Fibroblast of mammary gland (primary cell): ENCODE data around the gene TTC6.

Source experiments
- DNase-seq: peaks from one replicate; pipeline ENCODE4 v3.0.0-alpha.2; 2010; ENCODE audit warnings: low read depth
- H3K4me3 ChIP-seq: 2 replicates; pipeline ENCODE4 v1.5.1; 2011; ENCODE audit warnings: low read depth, mild to moderate bottlenecking, low read length, moderate library complexity; ENCODE audit not compliant: control insufficient read depth
- TF ChIP-seq, protein P1 (sequence below): conservative IDR thresholded peaks from 2 replicates; pipeline ENCODE4 v1.5.1; 2011; ENCODE audit warnings: low read depth, low read length, inconsistent platforms; ENCODE audit not compliant: control insufficient read depth, insufficient read depth

Gene TTC6

DNA sequence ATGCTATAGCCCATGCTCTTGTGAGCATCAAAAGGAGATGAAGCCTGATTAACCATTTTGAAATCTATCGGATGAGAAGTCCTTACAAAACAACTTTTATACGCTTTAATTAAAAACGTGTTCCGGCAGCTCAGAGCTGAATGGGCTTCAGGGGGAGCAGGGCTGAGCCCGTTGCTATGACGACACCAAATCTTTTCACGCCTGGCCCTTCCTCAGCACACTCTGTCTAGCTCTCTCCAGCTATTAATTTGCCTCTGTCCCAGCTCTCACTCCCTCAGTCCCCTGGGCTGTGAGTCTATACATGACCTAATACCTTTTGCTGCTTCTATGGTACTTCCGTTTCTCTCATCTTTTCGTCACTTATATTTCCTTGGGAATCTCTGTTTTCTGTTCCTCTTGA lies 16.2 kb upstream of the TTC6 start:
- TF ChIP-seq, protein P1, sequence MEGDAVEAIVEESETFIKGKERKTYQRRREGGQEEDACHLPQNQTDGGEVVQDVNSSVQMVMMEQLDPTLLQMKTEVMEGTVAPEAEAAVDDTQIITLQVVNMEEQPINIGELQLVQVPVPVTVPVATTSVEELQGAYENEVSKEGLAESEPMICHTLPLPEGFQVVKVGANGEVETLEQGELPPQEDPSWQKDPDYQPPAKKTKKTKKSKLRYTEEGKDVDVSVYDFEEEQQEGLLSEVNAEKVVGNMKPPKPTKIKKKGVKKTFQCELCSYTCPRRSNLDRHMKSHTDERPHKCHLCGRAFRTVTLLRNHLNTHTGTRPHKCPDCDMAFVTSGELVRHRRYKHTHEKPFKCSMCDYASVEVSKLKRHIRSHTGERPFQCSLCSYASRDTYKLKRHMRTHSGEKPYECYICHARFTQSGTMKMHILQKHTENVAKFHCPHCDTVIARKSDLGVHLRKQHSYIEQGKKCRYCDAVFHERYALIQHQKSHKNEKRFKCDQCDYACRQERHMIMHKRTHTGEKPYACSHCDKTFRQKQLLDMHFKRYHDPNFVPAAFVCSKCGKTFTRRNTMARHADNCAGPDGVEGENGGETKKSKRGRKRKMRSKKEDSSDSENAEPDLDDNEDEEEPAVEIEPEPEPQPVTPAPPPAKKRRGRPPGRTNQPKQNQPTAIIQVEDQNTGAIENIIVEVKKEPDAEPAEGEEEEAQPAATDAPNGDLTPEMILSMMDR = no peak
- DNase-seq = no peak
- no peak overlapping the region for H3K4me3 ChIP-seq

DNA sequence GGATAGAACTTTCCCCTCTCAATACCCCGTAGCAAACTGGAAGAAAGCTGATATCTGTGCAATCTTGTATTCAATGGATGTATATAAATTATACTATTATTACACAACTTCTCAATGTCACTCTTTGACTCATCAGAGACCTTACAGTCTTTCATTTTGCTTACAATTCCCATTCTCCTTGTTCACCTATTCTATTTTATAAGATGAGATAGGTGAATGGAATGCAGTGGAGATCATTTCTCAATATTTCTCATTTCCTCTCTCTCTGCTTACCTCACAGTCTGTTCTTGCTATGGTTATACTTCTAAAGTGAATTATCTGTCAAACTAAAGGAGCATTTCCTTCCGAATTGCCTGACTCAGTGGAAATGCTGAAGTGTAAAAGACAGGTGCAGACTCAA lies 15.3 kb upstream of the TTC6 start:
- TF ChIP-seq, protein P1 = no peak
- DNase-seq = no peak
- H3K4me3 ChIP-seq = no peak overlapping the region

DNA sequence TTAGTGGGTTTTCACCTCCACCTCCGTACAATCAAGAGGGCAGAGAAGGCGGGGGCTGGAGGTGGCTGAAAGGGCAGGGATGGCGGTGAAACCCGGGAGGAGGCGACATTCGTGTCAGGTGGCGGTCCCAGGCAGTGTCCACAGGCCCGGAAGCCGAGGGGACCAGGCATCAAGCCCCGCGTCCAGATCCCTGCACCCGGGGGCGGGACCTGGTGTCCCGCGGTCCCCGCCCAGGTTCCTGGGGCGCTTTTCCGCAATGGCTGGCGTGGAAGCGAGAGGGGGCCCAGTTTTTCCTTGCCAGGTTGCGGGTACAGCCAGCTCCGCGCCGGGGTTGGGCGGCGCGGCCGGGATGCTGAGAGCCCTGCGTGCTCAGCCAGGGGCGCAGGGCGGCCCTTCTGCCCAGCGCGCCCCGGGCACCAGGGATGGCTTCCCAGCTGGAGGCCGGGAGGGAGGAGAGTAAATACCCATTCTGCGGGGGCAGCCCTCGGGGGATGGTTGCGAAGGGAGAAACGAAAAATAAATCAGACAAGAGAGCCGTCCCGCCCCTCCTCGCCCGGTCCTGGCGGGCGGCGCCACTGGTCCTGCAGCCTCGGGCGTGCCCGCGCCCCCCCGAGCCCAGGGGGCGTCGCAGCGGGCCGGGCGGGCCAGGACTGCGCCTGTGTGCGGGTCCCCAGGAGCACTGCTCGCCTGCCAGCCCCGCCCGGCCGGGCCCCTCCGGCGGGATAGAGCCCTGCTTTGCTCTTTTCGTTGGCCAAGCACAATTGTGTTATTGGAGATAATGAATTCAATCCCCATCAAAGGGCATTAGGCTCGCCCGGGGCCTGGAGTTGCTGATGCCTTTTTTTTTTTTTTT lies 11.8 kb upstream of the TTC6 start:
- TF ChIP-seq, protein P1 = no peak
- no peak overlapping the region for H3K4me3 ChIP-seq
- no peak for DNase-seq

DNA sequence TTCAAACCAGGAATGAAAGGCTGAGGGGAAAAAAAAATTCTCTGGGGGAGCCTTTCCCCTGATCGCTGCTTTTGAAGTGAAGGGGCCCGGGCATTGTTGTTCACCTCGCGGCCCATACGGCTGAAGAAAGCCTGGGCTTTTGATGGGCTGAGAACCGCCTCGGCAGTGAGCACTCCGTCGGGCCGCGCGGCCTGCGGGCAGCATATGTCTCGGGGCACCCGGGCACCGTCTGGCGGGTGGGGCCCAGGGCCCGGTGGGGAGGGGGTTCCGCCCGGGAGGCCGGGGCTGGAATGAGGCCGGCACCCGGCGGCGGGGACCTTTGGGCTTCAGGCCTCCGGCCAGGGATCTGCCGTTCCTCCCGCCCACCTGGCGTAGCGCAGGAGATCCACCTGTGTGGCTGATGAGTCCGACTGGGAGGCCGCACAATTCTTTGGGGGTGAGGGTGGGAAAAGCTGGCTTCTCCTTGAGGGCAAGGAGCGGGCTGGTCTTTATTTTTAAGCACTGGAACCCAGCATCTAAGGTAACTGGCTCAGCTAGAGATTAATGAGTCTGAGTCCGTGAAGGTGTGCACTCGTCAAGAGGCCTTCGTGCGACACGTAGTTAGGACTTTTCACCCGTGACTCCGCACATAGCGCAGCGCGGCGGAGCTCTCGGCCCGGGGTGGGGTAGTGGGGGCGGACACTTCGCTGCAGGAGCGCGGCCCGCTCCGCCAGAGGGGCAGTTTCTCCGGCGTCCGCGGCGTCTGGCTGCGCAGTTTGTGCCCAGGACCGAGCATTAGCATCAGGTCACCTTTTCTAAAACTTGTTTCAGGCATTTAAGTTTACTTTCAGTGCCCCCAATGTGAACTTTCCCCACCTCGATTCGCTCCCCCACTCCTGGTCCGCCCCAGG lies 11.0 kb upstream of the TTC6 start:
- TF ChIP-seq, protein P1 = no peak
- no peak overlapping the region for H3K4me3 ChIP-seq
- DNase-seq = no peak

DNA sequence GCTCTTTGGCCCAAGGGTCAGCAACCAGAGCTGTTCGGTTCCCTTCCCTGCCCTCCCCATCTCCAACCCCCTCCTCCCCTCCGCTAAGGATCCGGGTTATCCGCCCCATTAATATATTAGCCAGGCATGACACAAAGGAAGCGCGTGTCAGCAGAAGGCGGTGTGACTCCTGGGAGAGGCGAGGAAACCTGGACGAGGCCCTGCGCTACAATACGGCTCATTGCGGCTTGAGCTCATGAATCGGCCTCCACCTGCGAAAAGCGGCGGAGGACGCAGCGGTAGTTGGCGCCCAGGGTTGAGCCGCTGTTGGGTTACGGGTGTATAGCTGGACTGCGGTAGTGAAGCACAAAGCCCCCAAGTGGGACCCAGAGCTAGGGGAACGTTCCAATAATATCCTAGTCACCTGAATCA lies 10.3 kb upstream of the TTC6 start:
- TF ChIP-seq, protein P1 = no peak
- H3K4me3 ChIP-seq = no peak overlapping the region
- DNase-seq = no peak

DNA sequence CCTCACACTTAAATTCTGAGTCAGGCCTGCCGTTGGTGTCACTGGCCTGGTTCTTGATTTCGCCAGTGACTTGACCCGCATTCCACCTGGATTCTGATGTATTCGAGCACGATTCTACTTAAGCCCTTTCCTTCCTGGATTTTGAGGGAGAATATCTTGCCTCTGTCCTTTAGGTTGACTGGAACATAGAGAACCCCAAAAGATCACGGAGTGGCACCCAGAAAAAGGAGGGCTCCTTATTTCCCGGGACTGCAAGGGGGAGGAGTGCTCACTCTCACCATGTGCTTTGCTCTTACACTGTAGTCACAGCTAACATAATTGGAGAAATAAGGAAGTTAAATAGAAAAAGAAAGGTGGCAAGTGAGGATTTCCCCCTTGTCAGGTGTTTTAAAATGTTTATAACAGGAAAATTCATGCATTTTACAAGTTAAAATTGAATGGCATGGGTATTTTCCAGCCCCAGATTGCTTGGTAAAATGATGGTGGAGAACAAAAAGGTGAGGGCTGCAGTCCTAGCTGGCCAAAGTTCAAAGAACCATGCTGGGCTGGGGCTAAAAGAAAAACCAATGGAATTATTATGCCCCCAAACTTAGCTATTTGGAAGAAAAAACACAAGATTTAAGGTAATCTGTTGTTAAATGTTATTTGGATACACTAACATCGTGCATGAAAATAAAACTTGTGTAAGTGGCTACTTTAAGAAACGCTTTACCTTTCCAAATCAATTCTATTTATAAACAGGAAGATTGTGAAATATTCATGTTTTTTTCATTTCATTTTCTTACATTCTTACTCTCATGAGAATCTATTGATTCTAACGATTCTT lies 9.2 kb upstream of the TTC6 start:
- no peak overlapping the region for H3K4me3 ChIP-seq
- no peak for DNase-seq
- TF ChIP-seq, protein P1 = no peak
